ENCODE measurements around the gene SAMD4B.
"Not testable (repeated sequence)": the region's sequence is repeated elsewhere in the genome, so short reads cannot be mapped to it uniquely, and the experiment has no call there.

Gene SAMD4B

DNA sequence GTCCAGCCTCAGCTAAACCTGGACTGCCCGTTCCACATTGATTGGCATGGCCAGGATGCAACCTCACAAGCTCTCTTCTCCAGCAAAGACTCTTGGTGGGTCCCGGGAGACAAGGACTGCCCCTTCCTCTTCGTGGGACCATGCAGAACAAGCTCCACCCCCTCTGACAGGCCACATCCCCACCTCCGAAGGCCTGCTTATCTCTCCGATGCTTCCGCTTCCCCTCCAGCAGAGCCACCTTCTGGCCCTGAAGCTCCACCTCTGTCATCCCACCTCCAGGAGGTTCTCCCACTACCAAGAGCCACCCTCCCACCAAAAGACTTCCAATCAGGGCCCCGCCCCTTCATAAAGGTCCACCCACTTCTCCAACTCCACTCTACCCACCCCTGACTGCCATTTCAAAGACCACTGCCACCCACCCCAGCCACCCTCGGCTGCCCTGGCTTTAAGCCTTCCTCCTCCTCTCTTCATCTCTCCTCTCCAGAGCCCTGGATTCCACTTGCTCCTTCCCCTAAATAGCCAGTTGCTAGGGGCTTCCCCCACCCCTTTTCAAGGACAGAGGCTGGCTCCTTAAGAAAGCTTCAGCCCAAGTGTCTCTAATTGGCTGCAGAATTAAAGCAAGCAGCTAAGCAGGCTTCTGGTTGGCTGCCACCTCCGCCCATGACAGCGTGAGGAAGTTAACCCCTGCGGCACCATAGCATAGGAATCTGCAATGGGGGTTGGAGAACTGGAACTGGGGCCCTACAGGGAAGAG is 31.5 kb upstream of the SAMD4B start:
- DNase-seq, result no peak

DNA sequence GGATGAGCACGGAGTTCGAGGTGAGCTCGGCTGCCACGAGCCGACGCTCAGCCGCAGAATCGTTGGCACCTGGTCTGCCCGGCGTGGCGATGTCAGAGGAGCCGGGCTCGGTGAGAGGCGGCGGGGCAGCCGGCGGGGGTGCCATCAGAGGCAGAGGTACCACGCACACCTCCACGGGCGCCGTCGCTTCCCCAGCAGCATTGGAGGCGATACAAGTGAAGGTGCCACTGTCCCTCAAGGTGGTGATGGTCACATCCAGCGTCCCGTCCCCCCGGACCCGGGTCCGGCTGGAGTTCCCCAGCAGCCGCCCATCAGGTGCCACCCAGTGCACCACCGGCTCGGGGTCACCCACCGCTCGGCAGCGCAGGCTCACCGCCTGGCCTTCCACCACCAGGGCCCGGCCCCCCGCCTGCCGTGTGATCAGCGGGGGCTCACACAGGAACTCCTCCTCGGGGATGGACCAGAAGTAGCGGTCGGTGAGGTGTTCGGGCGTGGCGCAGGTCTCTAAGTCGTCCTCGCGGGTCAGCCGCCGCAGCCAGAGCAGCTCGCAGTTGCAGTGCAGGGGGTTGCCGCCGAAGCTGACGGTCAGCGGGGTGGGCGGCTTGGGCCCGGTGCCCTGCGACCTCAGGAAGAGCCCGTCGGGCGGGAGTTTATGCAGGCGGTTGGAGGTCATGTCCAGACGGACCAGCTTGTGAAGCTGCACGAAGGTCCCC is 28.0 kb upstream of the SAMD4B start:
- no peak for DNase-seq

DNA sequence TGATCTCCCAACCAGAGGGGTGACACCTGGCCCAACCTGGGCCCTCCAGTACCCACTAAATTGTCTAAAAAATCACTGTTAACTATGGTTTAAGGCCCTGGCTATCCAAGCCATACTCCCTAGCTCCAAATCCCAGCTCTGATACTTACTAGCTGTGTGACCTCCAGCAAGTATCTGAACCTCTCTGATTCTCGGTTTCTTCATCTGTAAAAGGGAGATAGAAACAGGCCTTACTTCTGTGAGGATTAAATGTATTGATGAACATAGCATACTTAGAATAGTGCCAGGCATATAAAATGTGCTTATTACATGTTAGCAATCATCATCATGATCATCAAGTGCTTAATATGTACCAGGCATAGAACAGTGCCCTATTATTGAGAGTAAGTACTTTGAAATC is 26.3 kb upstream of the SAMD4B start:
- no peak for DNase-seq

DNA sequence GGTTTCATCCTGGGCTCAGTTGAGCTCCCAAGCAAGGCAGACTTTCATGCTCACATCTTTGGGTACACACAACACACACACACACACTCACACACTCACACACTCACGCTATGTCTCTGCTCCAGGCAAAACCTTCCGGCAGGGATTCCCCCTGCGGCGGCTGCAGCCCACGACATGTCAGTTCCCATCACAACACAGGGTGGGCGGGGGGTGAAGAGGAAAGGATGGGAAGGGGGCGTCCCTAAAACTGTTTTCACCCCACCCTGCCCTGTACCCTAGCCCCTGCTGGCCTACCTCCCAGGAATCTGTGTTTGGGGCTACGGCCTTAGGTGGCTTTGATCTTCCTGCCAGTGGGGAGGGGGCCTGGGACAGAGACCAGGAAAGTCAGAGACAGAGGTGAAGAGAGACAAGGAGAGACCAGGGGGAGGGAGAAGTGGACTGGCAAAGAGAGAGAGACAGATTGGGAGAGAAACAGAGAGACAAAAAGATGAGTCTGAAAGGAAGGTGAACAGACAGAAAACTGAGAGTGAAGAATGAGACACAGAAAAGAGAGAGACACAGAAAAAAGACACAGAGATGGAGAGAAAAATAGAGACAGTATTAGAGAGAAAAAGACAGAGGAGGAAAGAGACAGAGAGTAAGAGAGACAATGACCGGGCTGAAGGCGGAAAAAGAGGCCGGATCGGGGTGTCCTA is 25.4 kb upstream of the SAMD4B start:
- no peak for DNase-seq

DNA sequence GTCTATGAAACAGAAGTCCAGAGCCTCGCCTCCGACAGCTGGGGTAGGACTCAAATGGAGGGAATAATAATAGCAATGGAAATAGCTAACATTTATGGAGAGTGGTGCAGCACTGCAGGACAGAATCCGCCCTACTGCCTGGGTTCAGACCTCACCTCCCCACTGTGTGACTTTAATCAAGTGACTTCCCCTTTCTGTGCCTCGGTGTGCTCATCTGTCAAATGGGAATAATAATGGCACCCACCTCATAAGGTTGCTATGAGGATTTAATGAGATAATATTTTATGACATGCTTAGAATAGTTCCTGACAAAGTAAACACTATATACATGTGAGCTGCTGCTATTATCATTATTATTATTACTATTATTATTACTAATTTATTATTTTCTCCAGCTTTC is 24.7 kb upstream of the SAMD4B start:
- no peak for DNase-seq

DNA sequence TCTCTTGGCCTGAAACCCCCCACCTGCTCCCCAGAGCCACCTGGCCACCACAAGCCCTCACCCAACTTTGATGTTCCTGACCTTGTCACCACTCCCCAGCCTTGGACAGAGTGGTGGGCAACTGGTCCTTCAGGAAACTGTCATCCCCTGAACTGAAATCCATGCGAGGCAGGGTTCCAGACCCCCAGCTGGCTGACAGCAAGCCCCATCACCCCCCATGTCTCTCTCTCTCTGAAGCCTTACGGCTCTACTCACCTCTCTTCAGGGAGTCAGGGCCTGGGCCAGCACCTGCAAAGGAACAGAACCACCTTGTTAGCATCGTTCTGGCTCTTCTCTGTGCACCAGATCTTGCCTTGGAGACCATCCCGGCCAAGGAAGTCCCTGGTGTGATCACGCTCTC is 24.1 kb upstream of the SAMD4B start:
- DNase-seq, result no peak

DNA sequence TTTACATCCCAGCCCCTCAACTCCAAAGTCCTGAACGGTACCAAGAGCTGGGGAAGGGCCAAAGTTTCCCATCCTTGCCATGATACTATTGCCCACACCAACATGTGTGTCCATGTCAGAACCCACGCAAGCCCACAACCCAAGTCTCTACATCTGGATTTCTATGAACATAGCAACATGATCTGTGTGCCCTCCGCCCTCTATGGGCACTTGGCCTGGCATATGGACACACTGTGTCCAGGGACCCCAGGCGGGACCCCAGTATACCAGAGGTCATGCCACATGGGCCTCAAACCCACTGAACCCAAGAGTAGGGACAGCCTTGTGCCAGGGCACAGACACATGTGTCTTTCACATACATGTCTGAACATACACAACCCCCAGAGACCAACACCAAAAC is 23.5 kb upstream of the SAMD4B start:
- DNase-seq, result no peak

DNA sequence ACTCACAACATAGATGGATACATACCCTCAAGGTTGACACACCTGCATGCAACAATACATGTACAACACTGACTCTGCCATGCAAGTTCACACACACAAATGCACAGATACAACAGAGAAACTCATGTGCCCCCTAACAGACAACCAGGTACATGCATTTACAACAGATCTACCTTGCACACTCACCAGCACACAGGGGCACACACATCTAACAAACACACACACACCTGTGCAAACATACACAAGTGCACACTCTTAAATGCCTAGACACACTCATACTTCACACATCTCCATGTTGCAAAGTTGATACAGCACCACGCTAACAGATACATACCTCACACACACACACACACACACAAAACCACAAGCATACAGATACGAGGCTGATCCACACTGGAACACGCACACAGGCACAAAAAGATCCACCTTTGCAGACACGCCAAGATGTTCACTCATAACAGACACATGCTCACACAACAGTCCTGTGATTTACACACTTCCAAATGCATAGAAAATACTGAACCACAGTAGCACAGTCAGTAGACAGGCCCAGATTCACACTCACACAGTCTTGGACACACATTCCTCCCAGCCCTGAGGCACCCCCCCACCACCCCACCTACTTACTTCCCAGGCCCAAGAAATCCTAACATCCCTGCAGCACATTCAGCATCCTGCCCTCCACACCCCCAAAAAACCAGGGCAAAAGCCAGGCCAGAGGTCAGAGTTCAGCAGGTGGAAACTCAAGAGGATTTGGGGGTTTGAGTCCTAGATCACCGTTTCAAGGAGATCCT is 22.9 kb upstream of the SAMD4B start:
- no peak for DNase-seq

DNA sequence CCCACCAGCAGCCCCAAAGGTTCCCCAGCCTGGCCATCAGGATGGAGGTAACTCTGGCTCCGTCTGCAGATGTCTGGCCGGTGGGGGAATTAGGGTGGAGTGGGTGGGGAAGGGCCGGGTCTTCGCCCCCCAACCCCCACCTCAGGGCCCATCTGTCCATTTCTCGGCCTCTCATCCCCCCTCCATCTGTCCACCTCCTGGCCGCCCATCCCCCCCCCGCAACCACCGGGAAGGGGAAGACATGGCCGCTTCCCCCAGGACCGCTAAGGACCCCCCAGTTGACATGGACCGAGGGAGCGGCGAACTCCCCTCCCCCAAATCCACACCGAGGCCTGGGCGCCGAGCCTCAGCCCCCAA is 22.4 kb upstream of the SAMD4B start:
- DNase-seq, result no peak

DNA sequence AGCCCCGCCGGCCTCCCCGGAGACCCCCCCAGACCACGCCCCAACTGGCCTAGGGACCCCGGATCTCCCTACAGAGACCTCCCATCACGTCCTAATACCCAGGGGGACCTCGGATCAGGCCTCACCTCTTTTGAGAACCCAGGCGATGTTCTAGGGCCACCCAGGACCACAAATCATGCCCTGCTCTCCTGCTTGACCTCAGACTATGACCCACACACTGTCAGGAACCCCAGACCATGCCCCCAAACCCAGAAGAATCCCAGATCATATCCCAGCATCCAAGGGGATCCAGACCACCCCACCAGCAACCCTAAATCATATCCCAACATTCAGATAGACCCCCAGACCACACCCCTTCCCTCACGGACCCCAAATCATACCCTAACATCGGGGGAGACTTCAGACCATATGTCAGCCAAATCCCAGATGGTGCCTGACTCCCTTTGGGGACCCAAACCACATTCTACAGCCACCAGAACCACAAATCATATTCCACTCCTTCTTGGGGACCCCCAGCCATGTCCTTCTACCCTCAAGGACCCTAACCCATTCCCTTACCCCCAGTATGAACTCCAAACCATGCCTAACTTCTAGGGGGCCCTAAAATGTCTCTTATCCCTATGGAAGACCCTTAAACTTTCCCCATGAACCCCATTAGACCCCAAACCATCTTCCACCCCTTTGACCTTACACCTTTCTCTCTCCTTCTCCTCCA is 20.9 kb upstream of the SAMD4B start:
- no peak for DNase-seq

DNA sequence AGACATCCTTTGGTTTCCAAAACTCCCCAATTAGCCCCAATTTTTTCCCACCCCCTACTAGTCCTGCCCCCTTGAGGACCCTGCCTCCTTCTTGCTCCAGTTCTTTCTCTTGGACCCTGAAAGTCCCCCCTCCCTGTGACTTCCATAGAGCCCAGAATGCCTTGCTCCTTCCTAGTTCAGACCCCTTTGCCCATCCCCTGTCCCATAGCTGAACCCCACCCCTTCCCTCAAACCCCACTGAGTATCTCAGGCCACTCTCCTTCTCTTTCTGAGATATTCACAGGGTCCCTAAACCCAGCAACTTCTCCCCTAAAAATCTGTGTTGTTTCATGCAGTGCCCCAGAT is 20.4 kb upstream of the SAMD4B start:
- no peak for DNase-seq

DNA sequence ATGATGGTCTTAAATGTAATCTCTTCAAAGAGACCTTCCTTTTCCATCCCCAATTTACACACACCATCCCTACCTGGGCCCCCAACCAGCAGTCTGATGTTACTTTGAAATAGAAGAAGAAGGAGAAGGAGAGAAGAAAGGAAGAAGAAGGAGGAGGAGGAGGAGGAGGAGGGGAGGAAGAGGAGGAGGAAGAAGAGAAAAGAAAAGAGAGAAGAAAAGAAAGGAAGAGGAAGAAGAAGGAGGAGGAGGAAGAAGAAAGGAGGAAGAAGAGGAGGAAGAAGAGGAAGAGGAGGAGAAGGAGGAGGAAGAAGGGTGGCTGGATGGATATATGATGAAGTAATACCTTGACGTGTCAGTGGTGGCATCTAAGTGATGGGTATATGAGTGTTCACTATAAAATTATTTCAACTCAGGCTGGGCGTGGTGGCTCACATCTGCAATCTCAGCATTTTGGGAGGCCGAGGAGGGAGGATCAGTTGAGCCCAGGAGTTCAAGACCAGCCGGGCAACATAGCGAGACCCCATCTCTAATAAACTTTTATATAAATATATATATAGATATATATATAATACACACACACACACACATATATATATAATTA is 17.9 kb upstream of the SAMD4B start:
- DNase-seq, result no peak

DNA sequence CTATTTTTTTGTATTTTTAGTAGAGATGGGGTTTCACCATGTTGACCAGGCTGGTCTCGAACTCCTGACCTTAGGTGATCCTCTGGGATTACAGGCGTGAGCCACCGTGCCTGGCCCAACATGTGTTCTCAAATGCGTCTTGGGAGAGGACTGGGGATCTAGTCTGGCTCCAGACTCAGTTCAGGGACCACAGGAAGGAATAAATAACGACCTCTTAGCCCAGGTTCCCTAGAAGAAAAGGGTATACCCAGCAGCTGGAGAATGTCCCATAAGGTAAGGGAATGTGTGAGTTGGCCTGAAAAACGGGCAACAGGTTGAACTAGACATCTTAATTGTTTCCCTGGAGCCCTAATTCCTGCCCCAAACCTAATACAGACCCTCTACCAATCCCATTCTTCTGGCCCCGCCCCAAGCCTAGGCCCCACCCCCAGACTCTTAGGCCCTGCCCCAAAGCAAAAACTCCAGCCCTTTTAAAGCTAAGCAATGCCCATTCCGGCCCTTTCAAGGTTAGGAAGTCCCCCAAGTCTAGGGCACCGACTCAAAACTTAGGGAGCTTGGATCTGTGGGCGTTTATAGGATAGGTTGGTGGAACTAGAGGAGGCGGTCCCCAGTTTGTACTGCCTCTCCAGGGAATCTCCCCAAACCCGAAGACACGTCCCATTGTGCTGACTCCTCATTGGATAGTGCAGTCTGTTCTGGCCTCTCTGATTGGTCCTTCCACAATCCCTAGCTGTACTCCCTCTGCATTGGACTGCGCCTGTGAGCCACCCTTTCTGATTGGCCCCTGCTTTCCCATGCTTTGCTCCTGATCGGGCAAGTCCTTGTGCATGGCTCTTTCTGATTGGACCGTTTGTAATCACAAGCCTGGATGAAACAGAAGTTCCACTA is 16.2 kb upstream of the SAMD4B start:
- DNase-seq, result no peak

DNA sequence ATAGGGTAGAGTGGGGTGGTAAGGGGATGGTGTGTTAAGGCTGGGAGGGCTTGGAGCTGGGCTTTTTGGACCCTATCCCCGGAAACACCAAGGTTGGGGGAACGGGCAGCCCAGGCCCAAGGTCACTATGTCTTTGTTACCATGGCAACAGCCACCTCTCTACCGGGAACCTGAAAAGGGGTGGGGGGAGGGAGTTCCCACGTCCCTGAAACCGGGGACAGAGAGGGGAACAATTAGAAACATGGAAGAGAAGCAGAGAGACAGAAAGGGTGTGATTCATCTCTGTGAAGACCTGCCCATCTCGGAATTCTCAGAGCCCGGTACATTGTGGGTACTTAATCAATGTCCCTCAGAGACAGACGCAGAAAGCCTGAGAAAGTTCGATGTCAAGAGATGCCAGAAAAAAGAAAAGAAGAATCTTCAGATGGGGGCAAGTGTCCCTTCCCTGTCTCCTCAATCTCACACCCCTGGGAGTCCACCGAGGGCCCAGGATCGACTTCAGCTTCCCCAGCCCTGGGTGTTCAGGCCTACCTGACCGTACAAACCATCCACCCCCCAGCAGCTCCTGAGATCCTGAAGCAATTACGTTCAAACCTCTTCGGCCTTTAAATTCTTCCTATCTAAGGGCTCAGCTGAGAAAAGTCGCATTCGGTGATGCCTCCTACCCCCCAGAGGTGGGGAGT is 14.7 kb upstream of the SAMD4B start:
- no peak for DNase-seq

DNA sequence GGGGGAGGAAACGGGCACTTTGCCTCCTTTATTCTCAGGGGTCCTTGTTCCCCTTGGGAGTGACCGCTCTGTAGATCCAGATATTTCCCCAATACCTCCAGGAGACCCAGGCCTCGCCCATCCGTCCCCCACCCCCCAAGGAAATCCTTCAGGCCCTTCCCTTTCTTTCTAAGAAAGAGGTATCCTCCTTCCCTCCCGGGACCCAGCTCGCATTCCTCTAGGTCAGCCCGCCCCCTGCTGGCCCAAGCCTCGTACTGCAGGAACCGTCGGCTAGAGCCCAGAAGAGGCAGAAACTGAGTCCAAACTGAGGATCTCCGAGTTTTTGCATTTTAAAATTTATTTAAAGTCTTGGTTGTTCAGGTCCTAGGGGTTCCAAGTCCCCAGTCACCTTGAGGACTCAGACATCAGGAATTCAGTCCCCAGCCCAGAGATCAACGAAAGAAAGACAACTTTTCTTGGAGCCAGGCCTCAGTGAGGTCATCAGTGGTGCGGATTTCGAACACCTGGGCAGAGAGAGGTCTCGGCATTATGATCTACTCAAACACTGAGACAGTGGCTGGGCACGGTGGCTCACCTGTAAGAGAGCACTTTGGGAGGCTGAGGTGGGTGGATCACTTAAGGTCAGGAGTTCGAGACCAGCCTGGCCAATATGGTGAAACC is 14.0 kb upstream of the SAMD4B start:
- peak; percentile 83 for DNase-seq

DNA sequence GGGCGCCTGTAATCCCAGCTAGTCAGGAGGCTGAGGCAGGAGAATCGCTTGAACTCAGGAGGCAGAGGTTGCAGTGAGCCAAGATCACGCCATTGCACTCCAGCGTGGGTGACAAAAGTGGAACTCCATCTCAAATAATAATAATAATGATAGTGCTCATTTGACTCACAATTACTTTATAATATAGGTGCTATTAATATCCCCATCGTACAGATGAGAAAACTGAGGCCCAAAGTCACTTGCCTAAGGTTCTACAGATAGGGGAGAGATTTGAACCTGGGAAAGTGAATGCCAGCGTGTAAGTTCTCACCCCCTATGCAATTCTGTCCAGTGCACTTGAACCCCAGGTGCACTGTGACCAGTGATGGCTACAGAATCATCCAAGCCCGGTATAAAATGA is 12.3 kb upstream of the SAMD4B start:
- no peak for DNase-seq

DNA sequence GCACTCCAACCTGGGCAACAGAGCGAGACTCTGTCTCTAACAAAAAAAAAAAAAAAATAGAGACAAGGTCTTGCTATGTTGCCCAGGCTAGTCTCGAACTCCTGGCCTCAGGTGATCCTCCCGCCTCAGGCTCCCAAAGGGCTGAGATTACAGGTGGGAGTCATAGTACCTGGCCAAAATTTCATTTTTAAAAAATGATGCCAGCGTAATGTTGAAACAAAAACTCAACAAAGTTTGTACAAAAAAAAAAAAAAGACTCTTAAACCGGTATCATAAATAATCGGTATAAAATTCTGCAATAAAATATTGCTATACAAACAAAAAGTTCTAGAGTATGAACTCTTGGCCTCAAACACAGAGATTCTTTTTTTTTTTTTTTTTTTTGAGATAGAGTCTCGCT is 9.9 kb upstream of the SAMD4B start:
- no peak for DNase-seq

DNA sequence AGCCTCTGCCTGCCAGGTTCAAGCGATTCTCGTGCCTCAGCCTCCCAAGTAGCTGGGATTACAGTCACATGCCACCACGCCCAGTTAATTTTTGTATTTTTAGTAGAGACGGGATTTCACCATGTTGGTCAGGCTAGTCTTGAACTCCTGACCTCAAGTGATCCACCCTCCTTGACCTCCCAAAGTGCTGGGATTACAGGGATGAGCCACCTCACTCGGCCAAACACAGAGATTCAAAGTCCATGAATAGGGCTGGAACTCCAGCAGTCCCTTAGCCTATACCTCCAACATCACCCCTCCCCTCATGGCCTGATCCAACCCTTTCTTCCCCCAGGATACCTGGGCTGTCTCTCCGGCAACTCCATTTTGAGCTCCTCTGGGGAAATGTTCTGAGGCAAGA is 9.5 kb upstream of the SAMD4B start:
- not testable (repeated sequence) for DNase-seq

DNA sequence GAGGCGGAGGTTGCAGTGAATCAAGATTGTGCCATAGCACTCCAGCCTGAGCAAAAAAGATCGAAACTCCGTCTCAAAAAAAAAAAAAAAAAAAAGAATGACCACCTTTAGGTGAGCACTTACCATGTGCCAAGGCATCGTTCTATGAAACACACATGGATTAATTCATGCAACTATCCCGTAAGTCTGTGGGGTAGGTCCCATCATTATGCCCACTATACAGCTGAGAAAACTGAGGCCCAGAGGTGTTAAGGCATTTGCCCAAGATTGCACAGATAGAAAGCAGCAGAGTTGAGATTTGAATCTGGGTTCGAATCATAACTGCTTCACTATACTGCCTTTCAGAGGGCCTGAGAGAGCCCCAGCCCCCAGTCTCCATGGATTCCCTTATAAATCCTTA is 8.7 kb upstream of the SAMD4B start:
- no peak for DNase-seq

DNA sequence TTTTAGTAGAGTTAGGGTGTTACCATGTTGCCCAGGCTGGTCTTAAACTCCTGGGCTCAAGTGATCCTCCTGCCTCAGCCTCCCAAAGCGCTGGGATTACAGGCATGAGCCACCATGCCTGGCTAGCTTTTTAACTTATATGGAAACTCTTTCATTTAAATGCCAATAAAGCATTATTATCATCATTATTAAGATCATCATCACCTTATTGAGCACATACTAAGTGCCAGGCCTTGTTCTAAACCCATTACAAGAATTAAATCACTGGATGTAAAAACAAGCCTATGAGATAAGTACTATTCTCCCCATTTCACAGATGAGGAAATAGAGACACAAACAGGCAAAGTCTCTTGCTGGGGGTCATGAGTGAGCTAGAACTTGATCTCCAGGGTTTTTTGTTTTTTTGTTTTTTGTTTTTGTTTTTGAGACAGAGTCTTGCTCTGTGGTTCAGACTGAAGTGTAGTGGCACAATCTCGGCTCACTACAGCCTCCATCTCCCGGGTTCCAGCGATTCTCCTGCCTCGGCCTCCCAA is 7.7 kb upstream of the SAMD4B start:
- DNase-seq, result no peak

Measured in activated naive CD4-positive, alpha-beta T cell treated with anti-CD3 and anti-CD28 coated beads, Interleukin-2, amount 50 U/mL, for 16 hours (primary cell).